Daoy (cell line): ENCODE data around the gene TRA2B. TPM values are rescaled to one million over a fixed set of nuclear protein-coding genes. Genes with fewer than 3 reads are reported as not detected.

ENCODE experiments used
- DNase-seq: peaks from one replicate; pipeline ENCODE4 v3.0.0-alpha.2; 2015; ENCODE audit warnings: low read depth
- total RNA-seq: library from RNA; depleted of rRNA; stranded (reverse); fragments of >200 nt; shearing (Covaris generic); gene quantifications from 2 replicates; pipeline ENCODE4 v1.2.3, GENCODE V29; 2014; rRNA removed

The TRA2B gene
- 296 and 408 TPM in 2 replicates for total RNA-seq

GRCh38 chr3:185937689-185938374 lies at the start of gene TRA2B:
TRA2B (minus strand) TSS chr3:185938014; CDS start chr3:185937860, 154 bp downstream.
- DNase-seq: peak; percentile 99

- DNase-seq: no peak
Observed at GRCh38 chr3:185986198-185986777, 48.5 kb upstream of the TRA2B start.

- DNase-seq: no peak
Observed at GRCh38 chr3:185984203-185984602, 46.4 kb upstream of the TRA2B start.

GRCh38 chr3:185983495-185984141 lies 45.8 kb upstream of the TRA2B start:
- peak; percentile 77 for DNase-seq

GRCh38 chr3:185982632-185983031 lies 44.8 kb upstream of the TRA2B start:
- no peak for DNase-seq

- peak; percentile 19 for DNase-seq
Observed at GRCh38 chr3:185981621-185982020, 43.8 kb upstream of the TRA2B start.

- no peak for DNase-seq
Observed at GRCh38 chr3:185979721-185980121, 41.9 kb upstream of the TRA2B start.

GRCh38 chr3:185978516-185978915 lies 40.7 kb upstream of the TRA2B start:
- no peak for DNase-seq

GRCh38 chr3:185977679-185978040 lies 39.8 kb upstream of the TRA2B start:
- DNase-seq: no peak

- peak; percentile 77 for DNase-seq
Observed at GRCh38 chr3:185976977-185977678, 39.3 kb upstream of the TRA2B start.

- DNase-seq: no peak
Observed at GRCh38 chr3:185976100-185976499, 38.3 kb upstream of the TRA2B start.

- no peak for DNase-seq
Observed at GRCh38 chr3:185971579-185971978, 33.8 kb upstream of the TRA2B start.

GRCh38 chr3:185968168-185968567 lies 30.4 kb upstream of the TRA2B start:
- no peak for DNase-seq

GRCh38 chr3:185966655-185967054 lies 28.8 kb upstream of the TRA2B start:
- no peak for DNase-seq

GRCh38 chr3:185965496-185965895 lies 27.7 kb upstream of the TRA2B start:
- DNase-seq: no peak

GRCh38 chr3:185961675-185962232 lies 23.9 kb upstream of the TRA2B start:
- no peak for DNase-seq

GRCh38 chr3:185960522-185961288 lies 22.9 kb upstream of the TRA2B start:
- DNase-seq: no peak

GRCh38 chr3:185959609-185960521 lies 22.1 kb upstream of the TRA2B start:
- DNase-seq: peak; percentile 72

- no peak for DNase-seq
Observed at GRCh38 chr3:185958626-185959025, 20.8 kb upstream of the TRA2B start.

GRCh38 chr3:185956244-185956643 lies 18.4 kb upstream of the TRA2B start:
- DNase-seq: no peak
